GM18508 (cell line): Measurements from ENCODE around the gene CEP70.
"Not testable (repeated sequence)": the region's sequence is repeated elsewhere in the genome, so short reads cannot be mapped to it uniquely, and the experiment has no call there.

ENCODE experiments used
- ATAC-seq: cut with Tn5 transposase; IDR thresholded peaks from one replicate; pipeline ENCODE4 v1.9.1; 2021; ENCODE audit warnings: moderate number of reproducible peaks; ENCODE audit not compliant: insufficient read depth, unreplicated experiment

Gene CEP70

DNA sequence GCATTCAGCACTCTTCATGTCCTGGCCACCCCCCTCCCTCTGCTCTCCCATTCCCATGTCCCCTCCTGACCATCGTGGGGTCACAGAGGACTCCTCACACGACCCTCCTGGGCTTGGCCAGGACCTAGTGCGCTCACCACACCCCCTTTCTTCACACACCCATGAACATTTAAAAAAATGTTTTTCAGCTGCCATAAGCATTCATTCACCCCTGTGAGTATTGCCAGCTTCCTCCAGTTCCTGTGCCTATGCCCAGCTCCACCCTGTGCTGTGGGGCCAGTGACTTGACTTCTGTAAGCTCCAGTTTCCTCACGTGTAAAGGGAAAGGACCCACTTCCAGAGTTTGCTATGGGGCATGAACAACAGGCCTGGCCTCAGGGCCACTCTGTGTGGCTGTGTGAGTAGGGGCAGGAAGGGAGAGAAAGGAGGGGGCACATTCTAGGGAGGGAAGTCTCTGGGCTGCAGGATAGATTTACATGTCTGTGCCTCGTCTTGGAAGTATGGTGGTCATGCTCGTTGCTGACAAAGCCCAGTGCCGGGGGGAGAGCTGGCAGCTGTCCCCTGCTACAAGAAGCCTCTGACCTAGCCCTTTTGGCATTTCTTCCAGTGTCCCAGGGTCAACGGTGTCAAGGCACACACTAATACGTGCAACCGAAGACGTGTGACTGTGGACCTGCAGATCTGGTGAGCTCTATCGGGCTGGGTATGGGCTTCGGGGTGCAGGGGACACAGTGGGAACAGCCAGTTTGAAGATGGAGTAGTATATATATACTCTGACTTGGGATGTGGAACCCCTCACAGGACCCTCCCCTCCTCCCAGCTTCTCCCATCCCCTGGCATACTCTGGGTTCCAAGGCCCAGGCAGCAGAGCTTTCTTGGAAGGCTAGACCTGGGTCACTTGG, 136.8 kb downstream of the CEP70 start:
- no peak for ATAC-seq

- no peak for ATAC-seq
These were observed 138.0 kb downstream of the CEP70 start for GRCh38 chr3:138455801-138456716.

DNA sequence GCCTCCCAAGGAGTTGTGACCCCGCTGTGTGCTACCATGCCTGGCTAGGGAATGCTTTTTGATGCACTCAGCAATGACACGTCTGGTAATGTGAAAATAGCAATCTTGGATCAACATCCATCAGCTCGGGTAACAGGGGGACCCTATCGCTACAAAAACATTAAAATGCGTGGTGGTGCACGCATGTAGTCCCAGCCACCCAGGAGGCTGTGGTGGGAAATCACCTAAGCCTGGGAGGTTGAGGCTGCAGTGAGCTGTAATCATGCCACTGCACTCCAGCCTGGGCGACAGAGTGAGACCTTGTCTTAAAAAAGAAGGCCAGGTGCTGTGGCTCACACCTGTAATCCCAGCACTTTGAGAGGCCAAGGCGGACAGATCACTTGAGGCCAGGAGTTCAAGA, 140.1 kb downstream of the CEP70 start:
- ATAC-seq, result not testable (repeated sequence)

GRCh38 chr3:138452436-138452835, 141.6 kb downstream of the CEP70 start:
- ATAC-seq, result no peak

DNA sequence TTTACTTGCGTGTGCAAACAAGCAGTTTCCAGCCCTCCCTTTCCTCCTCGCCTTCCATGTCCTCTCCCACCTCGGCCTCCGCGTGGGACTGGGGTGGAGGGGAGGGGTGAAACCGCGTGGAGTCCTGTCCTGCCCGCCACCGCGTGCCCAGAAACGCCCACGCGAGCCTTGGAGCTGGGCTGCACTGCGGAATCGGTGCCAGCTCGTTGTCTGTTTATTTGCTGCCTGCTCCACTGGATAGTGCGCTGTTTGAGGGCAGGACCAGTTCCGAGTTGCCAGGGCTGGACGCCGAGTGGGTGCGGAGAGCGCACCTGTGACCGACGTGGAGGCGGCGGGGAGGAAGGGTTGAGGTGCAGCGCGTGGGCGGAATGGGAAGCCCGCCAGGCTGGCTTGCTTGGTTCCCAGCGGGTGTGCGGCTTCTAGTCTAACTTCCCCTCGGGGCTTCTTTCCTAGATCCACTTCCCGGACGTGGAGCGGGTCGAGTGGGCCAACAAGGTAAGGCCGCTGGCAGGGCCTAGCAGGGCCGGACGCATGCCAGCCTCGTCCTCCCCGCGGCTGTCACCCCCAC, 142.4 kb downstream of the CEP70 start:
- no peak for ATAC-seq

DNA sequence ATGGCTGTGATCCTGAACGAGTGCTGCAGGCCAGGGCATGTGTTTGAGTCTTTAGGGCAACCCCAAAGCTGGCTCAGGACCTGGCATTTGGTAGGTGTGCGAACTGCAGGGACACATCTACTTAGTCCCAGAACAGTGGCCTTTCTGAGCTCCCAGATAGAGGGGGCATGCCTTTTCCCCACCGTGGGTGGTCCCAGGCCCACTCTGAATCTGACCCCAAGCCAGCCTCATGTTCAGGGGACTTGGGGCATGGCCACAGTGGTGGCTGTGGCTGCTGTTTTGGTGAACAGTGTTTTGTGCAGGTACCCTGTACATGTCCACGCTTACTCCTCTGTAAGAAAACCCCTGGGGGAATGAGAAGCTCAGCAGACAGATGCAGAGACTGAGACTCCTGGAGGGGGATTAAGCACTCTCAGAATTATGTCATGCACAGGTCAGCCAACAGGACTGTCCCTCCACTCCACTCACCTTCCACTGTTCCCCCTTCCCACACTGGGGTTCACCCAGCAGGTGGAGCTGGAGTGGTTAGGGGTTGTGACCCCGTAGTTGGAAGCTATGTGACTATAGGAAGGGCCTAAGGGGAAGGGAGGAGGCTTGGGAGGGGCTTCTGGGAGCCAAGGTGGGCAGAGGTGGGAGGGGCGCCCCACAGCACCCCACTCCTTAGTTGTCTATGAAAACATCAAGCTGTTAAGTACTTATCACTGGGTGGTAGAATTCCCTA, 143.2 kb downstream of the CEP70 start:
- ATAC-seq, result no peak

- ATAC-seq, result no peak
These were observed 143.9 kb downstream of the CEP70 start for GRCh38 chr3:138450181-138450580.

GRCh38 chr3:138449490-138449889, 144.6 kb downstream of the CEP70 start:
- ATAC-seq, result no peak

- no peak for ATAC-seq
These were observed 145.4 kb downstream of the CEP70 start for GRCh38 chr3:138448631-138449030.

GRCh38 chr3:138445654-138446053, 148.4 kb downstream of the CEP70 start:
- no peak for ATAC-seq

GRCh38 chr3:138445236-138445635, 148.8 kb downstream of the CEP70 start:
- no peak for ATAC-seq
